Neural cell (in vitro differentiated cells): Measurements from ENCODE around the gene RPS6KA5.

Experiments used
- CTCF ChIP-seq: fragments of 450-650 bp; IDR thresholded peaks from 2 replicates; pipeline ENCODE4 v1.5.1; 2014; ENCODE audit warnings: antibody characterized with exemption, mild to moderate bottlenecking, moderate library complexity; ENCODE audit not compliant: poor library complexity, severe bottlenecking
- EZH2 ChIP-seq: fragments of 200-600, 300-800 bp; shearing (Covaris generic), sonication (generic); IDR thresholded peaks from 2 replicates; pipeline ENCODE4 v1.6.1; 2014; ENCODE audit warnings: antibody characterized with exemption, low read length, borderline replicate concordance, mild to moderate bottlenecking; ENCODE audit not compliant: insufficient read depth, poor library complexity, severe bottlenecking
- RAD21 ChIP-seq: fragments of 450-650 bp; conservative IDR thresholded peaks from 2 replicates; pipeline ENCODE4 v1.6.1; 2014; ENCODE audit warnings: antibody characterized with exemption, mild to moderate bottlenecking, moderate library complexity

- TF ChIP-seq CTCF (no peak), RAD21 (no peak), EZH2 (no peak)
Observed at GRCh38 chr14:90828642-90829487, 231.6 kb downstream of the RPS6KA5 start.
